Esophagus squamous epithelium (tissue), 4 donors: ENCODE results near the gene RAPH1.

ENCODE experiments used
- CTCF ChIP-seq, 6 experiments: fragments of 450-650 bp in 4 of 6; fragments of 200-600 bp in 2 of 6; sonication (generic) in 2 of 6; IDR thresholded peaks; one replicate each; pipeline ENCODE4 v1.5.1; 2016 to 2019; ENCODE audit warnings: antibody characterized with exemption in 6 of 6, mild to moderate bottlenecking in 4 of 6, moderate library complexity in 4 of 6
- POLR2A ChIP-seq, 4 donors: fragments of 450-650 bp; IDR thresholded peaks; one replicate each; pipeline ENCODE4 v1.6.1; 2017; ENCODE audit warnings: antibody characterized with exemption in 4 of 4, mild to moderate bottlenecking in 4 of 4, moderate library complexity in 3 of 4

DNA sequence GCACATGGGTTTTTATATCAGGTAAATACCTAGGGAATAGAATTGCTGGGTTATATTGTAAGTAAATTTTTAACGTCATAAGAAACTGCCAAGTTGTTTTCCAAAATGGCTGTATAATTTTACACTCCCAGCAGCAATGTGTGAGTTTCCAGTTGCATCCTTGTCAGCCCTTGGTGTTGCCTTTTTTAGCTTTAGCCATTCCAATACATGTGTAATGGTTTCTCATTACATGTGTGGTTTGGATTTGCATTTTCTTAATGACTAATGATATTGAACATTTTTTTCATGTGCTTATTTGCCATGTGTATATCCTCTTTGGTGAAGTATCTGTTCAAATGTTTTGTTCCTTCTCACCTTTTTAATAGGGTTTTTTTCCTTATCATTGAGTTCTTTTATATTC is 136.1 kb downstream of the RAPH1 start:
- TF ChIP-seq CTCF (IDR thresholded peaks at IDR 0.05) (no peak), POLR2A (IDR thresholded peaks at IDR 0.05) (no peak)
